ENCODE measurements around the gene AATK.

The AATK gene

DNA sequence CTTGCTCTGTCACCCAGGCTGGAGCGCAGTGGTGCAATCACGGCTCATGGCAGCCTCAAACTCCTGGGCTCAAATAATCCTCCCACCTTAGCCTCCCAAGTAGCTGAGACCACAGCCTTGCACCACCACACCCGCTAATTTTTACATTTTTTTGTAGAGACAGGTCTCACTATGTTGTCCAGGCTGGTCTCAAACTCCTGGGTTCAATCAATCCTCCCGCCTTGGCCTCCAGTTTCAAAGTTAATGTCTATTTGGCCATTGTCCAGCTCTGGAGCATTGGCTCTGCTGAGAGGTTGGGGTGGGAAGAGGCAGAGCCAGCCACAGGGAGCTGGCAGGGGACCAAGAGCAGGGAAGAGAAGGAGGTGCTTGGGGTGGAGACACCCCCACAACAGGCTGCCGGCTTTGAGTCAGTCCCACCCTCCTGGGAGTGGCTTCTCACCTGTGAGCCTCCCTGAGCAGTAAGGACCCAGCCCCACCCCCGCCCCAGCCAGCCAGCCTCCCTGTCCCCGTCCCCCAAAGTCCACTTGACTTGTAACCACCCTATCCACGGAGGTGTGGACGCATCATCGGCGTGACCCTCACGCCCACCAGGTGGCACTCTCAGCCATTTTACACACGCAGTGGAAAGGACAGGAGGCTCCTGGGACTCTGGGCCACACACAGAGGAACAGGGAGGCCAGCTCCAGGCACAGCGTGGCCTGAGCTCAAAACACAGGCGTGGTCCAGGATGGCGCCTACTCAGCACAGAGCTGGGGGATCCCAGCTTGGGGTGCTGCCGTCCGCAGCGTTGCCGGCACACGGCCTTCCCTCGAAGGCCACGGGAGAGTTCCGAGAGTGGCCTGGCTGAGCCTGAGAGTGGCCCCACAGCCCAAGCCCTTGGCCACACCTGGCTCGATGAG is 23.5 kb downstream of the AATK start:
- peak; percentile 85 for DNase-seq

DNA sequence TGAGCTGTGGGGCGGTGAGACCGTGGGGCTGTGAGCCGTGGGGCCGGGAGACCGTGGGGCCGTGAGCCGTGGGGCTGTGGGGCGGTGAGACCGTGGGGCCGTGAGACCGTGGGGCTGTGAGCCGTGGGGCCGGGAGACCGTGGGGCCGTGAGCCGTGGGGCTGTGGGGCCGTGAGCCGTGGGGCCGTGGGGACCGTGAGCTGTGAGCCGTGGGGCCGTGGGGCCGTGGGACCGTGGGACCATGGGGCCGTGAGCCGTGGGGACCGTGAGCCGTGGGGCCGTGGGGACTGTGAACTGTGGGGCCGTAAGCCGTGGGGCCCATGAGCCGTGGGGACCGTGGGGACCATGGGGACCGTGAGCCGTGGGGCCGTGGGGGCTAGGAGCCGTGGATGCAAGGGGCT is 25.3 kb downstream of the AATK start:
- no peak for DNase-seq

DNA sequence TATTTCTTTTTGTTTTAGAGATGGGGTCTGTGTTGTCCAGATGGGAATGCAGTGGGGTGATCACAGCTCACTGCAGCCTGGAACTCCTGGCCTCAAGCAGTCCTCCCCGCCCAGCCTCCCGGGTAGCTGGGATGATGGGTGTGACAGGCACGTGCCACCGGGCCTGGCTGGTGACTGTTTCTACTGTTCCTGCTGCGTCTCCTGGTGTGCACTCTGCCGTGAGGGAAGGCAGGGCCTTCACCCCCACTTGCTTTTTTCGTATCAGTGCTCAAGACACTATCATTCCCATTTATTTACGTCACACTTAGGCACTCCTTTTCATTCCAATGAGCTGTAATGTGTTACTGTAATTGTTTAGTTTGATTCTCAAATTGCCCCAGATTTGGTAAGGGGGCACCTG is 26.0 kb downstream of the AATK start:
- DNase-seq: no peak

DNA sequence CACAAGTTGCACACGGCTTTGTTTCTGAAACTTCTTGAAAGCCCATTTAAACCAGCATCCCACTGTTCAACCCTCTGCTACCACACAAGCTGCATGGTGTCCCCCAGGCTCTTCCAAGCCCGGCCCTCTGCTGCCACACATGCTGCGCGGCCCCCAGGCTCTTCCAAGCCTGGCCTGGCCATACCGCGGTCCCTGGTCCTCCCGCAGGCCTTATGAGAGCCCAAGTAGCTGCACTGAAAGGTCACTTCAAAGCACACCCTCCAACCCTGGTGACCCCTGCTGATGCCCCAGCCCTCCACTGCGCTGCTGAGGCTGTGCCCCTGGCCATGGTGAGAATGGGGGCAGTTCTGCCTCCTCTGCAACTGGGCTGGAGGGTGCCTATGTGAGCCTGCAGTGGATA is 26.6 kb downstream of the AATK start:
- no peak for DNase-seq

DNA sequence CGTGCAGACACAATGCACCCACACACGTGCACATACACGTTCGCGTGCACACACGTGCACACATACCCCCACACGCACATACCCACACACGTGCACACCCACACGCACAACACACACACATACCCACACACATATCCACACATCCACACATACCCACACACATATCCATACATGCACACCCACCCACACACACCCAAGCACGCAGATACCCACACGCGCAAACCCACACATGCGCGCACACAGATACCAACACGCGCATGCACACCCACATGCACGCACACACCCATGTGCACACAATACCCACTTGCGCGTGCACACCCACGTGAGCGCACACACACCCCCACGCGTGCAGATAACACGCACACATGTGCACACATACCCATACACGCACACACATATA is 27.5 kb downstream of the AATK start:
- no peak for DNase-seq

DNA sequence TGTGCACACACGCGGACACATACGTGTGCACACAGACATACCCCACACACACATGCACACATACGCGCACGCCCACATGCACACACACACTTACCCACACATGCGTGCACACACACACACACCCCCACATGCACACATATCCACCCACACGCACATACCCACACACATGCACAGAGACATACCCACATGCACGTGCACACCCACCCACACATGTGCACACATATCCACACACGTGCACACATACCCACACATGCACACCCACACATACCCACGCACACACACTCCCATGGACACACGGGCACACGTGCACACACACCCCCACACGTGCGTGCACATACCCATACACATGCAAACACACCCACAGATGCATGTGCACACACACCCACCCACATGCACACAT is 27.9 kb downstream of the AATK start:
- DNase-seq: no peak

DNA sequence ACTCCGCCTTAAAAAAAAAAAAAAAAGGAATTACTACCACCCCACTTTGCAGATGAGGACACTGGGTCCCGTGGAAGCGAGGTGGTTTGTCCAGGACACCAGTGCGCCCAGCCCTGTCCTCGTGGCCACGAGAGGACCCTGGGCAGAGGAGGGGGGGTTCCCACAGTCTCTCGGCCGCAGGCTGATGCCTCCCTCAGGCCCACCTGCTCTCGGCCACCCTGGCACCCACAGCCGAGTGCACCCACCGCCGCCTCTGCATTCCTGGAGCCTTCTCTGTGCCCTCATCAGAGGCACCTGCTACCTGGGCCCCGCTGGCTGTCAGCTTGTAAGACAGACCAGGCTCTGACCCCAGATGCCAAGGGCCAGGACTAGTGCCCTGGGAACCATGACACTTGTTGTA is 28.8 kb downstream of the AATK start:
- no peak for DNase-seq

DNA sequence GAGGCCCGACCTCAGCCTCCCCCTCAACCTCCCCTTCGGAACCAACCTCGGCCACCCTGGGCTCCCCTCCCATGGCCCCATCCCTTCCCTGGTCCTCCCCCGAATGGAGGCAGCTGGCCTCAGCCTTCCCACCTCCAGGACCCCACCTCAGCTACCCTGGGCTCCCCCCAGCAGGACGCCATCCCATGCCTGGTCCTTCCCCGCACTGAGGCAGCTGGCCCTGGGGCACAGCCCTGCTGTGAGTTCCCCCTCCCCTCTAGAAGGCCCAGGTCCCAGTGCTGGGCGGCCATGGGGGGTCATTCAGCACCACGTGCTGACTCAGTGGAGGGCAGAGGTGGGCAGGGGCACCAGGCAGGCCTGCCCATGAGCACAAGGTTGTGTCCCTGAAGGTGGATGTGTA is 29.7 kb downstream of the AATK start:
- no peak for DNase-seq

DNA sequence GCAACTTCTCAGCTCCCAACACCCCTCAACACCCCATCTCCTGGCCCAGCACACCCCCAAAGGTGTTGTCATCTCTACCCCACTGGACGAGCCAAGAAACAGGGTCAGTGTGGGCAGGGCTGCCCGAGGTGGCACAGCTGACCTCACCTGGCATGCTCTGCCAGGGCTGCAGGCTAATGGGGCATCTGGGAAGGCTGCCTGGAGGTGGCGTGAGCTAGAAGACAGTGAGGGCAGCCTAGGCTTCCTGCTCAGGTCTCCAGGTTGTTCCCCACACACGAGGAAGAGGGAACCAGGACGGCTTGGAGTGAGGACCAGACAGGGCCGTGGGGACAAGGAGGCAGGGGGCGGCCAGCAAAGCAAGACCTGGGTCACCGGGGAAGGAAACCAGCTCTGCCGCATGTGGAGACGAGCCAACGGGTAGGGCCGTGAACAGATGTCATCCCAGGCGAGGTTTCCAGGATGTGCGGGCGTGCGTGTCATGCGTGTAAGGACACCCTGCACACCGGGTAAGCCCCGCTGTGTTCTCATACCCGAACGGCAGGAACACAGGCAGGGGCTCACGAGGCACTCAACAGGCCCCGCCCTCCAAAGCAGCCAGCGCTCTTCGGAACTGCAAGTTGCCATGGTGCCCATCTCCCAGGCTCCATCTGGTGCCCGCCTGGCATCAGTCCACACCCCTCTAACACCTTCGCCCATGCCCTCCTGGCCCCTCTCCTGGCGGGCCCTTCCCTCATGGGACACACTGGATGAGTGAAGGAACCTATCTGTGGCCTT is 30.3 kb downstream of the AATK start:
- DNase-seq: peak; percentile 90

DNA sequence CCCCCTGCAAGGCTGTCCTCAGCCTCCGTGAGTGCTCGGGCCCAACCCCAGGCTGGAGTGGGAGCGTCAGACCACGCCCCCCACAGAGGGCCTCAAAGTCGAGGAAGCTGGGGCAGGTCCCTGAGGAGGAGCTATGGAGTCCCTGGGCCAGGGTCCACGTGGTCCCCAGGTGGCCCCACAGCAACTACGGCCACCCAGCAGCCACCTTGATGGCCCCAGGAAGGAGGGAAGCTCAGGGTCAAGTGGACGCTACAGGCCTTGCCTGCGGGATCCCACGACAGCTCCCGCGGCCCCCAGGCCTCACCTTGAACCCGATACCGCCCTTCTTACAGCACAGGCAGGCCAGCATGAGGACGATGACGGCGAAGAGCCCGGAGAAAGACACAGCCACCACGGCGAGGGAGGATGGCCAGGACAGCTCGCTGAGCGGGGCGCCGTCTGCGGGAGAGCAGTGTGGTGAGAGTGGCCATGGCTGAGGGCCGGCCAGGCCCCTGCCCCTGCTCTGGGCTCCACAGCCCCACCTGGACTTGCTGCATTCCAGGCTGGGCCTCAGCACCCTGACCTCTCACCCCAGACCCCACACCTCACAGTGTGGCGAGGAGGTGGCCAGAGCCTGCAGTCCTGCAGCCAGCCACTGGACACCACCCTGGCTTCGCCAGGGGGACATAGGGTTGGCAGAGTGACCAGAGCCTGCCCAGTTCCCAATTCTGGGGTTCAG is 31.8 kb downstream of the AATK start:
- DNase-seq: no peak

DNA sequence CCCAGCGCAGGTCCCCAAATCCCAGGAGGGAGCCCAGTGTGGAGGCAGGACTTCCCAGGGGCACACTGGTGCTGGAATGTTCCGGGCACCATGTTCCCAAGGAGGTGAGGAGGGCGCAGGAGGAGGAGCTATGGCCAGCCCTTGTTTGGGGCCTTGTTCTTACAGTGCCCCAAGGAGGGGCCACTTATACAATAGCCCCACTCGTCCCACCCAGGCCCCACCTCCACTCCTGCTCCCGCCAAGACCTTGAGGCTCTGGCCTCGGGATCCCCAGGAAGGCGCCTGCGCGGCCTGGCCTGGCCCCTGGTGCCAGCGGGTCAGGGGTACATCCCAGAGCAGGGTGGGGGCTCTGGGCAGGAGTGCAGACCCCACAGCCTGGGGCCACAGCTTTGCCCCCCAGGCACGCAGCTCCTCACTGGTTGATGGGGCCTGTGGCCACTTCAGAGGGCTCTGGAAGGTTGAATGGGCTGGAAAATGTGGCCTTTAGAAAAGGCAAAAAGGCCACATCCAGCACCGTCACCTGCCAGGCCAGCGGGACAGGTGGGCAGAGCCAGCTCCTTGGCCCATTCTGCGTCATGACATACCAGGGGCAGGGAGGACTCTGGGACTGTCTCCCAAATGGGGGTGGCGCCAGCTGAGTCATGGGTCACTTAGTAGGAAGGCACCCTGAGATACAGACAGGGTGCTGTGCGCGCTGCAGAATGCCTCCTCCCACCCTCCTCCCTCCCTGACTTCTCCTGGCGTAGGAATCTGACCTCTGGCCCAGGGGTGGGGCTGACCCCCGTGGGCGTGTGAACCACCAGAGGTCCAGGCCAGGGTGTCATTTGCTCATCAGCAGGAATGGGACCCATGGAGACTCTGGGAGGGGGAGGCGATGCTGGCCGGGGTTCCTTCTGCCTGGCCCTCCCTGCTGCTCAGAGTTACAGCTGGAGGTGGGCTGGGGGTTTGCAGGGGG is 33.0 kb downstream of the AATK start:
- no peak for DNase-seq

DNA sequence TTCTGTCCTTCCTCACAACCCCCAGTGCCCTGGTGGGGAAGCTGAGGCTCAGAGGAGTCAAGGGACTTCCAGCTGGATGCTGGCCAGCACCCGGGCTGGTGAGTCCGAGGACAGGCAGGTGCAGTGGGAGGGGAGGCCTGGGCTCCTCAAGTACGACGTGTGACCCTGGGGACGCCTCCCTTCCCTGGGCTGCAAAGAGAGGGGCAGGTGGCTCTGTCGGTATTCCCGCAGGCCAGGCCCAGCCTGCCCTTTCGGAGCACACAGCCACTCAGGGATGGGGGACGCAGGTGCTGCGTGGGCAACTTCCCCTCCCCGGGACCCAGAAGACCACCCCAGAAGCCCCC is 33.9 kb downstream of the AATK start:
- no peak for DNase-seq

DNA sequence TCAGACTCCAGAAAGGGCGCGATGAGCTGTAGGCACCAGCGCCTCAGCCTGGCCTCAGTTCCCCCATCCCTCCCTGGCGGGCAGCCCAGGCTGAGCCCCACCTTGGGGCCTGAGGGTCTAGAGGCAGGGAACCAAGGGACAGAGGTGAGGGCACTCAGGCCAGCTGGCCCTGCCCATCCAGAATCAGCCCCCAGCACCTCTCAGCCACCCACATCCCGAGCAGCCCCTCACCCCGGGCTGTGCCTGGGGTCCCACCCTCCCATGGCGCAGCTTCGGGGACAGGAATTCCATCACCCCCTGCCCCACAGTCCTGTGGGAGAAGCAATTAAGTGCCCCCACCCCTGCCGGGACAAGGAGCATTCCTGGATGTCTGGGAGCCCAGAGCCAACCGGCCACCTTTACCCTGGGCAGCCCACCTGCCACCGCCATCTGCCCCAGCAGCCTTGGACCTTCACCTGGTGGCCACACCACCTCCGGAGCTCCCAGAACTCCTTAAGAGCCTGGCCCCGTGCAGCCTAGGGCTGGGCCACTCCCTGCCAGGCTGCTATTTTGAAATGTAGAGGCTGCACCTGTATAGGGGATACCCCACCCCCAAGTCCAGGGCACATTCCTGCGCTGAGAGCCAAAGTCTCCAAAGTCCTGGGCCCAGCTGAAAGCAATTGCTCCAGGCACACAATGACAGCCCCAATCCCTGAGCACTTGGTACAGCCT is 34.4 kb downstream of the AATK start:
- DNase-seq: no peak

DNA sequence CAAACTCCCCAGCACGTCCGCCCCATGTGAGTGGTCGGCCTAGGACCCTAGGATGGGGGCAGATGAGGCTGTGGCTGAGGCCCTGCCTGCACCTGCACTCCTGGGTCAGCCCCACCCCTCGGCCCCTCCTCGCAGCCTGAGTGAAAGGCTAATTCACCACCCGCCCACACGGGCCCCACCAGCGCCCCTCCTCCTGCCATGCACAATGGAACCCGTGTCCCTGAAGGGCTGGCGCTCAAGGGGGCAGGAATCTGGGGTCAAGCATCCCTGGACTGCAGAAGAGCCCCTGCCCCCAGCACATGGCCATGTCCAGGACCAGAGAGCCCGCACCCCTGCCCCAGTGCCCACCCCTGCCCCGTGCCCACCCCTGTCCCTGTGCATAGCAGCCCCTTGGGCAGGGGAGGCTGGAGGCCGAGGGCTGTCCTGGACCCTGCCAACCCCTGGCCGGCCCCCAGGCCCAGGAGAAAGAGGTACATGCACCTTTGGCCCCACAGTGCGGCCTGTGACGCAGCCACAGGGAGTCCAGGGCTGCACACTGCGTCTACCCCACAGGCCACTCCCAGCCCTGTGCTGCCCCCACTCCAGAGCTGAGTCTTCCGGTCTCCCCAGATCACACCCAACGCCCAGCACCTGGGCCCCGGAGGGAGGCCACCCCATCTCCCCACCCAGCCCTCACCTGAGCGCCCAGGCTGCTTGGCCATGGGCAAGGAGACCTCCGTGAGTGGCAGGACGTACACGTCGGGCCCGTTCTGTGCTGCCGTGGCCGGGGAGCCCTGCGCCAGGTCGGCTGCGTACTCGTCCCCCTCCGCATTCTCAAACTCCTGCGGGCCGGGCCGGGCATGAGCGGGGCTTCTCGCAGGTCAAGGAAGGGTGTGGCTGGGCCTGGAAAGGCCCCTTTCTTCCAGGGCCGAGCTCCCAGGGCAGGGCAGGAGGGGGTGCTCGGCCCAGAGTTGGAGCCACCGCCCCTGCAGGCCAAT is 35.3 kb downstream of the AATK start:
- no peak for DNase-seq

DNA sequence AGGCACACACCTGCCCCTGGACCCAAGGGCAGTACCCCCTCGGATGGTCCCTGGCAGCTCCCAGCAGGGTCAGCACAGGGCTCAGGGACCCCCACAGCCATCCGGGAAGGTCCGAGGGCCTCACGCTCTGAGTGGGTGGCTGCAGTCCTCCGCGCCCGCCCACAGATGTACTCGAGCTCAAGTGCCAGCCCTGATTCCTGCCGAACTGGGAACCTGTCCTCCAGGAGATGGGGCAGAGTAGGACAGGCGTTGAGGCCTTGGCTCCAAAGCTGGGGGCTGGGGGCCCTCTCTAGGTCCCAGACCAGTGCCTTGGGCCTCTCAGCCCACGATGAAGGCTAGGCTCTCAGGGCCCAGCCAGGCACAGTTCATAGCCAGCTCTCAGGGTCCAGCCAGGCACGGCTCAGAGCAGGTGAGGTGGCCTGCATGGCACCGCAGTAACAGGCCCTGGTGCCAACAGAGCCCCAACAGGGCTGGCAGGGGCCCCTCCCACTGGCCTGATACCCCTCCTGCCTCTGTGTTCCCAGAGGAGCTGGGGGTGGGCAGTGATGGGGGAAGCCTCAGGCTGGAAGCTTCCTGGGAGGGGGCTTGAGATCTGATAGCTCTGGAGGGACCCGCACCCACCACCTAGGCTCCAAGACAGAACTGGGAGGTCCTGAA is 36.2 kb downstream of the AATK start:
- no peak for DNase-seq

DNA sequence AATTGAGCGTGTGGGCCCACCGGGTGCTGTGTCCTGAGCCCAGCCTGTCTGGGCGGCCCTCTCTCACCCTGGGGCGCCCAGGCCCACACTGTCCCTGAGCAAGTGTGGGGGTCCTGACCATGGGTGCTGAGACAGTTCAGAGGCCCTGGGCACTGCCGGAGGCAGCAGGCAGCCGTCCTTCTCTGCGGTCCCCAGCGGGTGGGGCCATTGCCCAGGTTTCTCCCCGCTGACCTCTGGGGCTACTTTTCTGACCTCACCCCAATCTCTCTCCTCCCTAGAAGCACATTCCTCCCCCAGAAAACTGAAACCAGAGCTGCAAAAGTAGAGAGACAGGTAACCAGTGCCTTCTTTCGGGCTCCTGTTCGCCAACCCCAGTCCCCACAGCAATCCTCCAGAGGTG is 36.7 kb downstream of the AATK start:
- DNase-seq: no peak

DNA sequence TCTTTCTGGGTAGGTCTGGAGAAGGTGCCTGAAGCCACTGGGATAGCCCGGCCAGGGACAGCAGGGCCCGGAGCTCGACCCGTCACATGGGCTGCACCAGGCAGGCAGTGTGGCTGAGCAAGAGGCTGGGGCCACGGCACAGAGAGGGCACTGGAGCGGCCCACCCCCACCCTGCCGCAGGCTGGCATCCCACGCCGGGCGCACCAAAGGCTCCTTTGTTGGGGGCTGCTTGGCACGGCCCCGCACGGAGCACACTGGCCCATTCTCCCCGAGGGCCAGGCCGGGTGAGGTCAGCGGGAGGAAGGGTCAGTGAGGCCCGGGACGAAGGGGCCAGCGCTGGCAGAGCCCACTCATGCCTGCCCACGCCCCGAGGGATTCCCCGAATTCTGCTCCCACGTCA is 37.2 kb downstream of the AATK start:
- no peak for DNase-seq

DNA sequence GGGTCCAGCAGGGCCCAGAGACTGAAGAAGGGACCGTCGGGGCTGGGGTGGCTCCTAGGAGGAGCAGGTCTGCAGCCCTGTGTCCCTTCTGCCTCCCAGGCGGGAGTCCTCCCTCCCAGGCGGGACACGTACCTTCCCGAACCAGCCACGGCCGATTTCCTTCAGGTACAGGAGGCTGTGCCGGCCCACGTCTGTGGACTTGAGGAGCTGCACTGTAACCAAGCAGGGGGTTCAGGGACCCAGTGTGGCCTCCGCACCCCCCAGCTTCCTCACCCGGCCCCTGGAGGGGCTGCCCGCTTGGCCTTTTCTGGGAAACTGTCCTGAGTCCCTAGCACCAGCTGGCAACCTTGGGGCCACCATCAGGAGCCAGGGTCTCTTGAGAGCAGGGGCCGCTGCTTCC is 37.7 kb downstream of the AATK start:
- DNase-seq: no peak

DNA sequence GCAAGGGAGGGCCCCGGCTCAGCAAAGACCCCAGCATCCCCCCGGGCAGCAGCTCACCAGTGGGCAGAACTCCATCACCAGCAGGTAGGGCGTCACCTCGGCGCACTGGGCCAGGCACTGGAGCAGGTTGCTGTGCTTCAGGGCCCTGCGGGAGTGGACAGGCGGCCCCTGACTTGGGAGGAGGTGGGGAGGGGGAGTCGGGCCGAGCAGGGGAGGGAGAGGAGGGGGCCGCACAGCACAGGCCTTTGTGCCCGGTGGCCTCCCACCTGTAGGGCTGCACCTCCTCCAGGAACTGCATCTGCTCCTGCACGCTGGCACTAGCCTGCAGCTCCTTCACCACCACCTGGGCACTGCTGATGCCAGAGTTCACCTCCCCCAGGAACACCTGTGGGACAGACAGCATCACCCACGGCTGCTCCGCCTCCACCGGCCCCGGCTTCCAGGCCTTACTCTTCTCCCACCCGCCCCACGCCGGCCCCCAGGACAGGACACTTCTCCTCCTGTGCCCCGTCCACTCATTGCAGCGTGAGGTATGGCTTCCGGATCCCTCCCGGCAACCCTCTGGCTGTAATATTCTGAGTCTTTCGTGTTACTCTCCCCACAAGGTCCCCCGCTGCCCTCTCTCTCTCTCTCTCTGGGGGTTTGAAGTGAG is 38.4 kb downstream of the AATK start:
- DNase-seq: no peak

DNA sequence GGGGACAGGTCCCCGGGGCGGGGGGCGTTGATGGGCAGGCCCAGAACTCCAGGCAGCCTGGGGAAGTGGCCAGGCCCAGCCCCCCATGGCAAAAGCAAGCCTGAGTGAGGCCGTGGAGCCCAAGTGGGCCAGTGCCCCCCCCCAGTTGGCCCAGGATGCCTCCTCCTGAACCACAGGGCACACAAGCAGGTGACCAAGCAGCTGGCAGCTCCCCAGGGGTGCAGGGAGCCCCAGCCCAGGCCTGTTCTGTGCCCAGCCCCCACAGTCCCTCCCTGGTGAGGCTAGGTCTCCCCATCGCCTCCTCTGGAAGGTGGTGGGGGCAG is 38.9 kb downstream of the AATK start:
- DNase-seq: no peak
